ENCODE measurements around the gene NKD1.

- TF ChIP-seq, protein P1, sequence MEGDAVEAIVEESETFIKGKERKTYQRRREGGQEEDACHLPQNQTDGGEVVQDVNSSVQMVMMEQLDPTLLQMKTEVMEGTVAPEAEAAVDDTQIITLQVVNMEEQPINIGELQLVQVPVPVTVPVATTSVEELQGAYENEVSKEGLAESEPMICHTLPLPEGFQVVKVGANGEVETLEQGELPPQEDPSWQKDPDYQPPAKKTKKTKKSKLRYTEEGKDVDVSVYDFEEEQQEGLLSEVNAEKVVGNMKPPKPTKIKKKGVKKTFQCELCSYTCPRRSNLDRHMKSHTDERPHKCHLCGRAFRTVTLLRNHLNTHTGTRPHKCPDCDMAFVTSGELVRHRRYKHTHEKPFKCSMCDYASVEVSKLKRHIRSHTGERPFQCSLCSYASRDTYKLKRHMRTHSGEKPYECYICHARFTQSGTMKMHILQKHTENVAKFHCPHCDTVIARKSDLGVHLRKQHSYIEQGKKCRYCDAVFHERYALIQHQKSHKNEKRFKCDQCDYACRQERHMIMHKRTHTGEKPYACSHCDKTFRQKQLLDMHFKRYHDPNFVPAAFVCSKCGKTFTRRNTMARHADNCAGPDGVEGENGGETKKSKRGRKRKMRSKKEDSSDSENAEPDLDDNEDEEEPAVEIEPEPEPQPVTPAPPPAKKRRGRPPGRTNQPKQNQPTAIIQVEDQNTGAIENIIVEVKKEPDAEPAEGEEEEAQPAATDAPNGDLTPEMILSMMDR (IDR thresholded peaks at IDR 0.05), result no peak
- no peak for TF ChIP-seq POLR2A (IDR thresholded peaks at IDR 0.05)
- TF ChIP-seq EP300 (IDR thresholded peaks at IDR 0.05), result no peak
Measured at GRCh38 chr16:50580180-50580798, 32.1 kb downstream of the NKD1 start.
